Mammary epithelial cell (primary cell): Measurements from ENCODE around the gene CDH13.

ENCODE experiments used
- EZH2 ChIP-seq: IDR thresholded peaks from 2 replicates; pipeline ENCODE4 v1.6.1; 2012; ENCODE audit warnings: low read length, inconsistent platforms, borderline replicate concordance
- TF ChIP-seq, protein P1 (sequence below), 2 donors: IDR thresholded peaks in 1 of 2; conservative IDR thresholded peaks in 1 of 2; 2 replicates each; pipeline ENCODE4 v1.5.1; 2011 to 2012; ENCODE audit warnings: inconsistent platforms in 2 of 2, low read length in 2 of 2, mild to moderate bottlenecking in 2 of 2, control low read depth in 1 of 2, low read depth in 1 of 2; ENCODE audit not compliant: insufficient read depth in 1 of 2; ENCODE audit errors: extremely low read depth in 1 of 2

DNA sequence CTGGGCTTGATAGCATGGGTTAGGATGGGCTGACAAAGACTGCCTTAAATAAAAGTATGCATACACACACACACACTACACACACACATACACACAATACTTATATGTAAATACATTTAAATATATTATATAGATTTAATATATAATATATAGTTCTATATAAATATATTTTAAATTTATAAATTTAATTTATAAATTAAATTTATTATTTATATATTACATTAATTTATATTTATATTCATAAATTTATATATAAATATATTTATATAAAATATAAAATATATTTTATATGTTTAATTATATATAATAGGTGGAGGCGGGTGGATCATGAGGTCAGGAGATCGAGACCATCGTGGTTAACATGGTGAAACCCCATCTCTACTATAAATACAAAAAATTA, 83.2 kb downstream of the CDH13 start:
- TF ChIP-seq, protein P1, sequence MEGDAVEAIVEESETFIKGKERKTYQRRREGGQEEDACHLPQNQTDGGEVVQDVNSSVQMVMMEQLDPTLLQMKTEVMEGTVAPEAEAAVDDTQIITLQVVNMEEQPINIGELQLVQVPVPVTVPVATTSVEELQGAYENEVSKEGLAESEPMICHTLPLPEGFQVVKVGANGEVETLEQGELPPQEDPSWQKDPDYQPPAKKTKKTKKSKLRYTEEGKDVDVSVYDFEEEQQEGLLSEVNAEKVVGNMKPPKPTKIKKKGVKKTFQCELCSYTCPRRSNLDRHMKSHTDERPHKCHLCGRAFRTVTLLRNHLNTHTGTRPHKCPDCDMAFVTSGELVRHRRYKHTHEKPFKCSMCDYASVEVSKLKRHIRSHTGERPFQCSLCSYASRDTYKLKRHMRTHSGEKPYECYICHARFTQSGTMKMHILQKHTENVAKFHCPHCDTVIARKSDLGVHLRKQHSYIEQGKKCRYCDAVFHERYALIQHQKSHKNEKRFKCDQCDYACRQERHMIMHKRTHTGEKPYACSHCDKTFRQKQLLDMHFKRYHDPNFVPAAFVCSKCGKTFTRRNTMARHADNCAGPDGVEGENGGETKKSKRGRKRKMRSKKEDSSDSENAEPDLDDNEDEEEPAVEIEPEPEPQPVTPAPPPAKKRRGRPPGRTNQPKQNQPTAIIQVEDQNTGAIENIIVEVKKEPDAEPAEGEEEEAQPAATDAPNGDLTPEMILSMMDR (conservative IDR thresholded peaks at IDR 0.05 in 1 of 2, IDR thresholded peaks at IDR 0.05 in 1 of 2; ENCODE audit: extremely low read depth in 1 of 2, insufficient read depth in 1 of 2, low read depth in 1 of 2, low read length in 2 of 2), result no peak
- no peak for TF ChIP-seq EZH2
